Measurements from ENCODE around the gene CCDC138. TPM values are rescaled to one million over a fixed set of nuclear protein-coding genes. Genes with fewer than 3 reads are reported as not detected.
"Not testable (repeated sequence)": the region's sequence is repeated elsewhere in the genome, so short reads cannot be mapped to it uniquely, and the experiment has no call there.

Gene CCDC138, protein sequence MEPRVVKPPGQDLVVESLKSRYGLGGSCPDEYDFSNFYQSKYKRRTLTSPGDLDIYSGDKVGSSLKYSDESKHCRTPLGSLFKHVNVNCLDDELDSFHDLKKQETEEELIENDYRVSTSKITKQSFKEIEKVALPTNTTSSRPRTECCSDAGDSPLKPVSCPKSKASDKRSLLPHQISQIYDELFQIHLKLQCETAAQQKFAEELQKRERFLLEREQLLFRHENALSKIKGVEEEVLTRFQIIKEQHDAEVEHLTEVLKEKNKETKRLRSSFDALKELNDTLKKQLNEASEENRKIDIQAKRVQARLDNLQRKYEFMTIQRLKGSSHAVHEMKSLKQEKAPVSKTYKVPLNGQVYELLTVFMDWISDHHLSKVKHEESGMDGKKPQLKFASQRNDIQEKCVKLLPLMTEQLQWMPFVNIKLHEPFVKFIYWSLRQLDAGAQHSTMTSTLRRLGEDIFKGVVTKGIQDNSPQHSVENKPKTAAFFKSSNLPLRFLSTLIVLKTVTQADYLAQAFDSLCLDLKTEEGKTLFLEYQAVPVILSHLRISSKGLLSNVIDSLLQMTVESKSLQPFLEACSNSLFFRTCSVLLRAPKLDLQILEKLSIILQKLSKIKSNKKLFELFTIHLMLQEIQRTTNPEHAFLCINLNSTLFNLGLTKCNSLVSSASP
- 2.9 TPM for total RNA-seq
- long read RNA-seq: 0 reads

DNA sequence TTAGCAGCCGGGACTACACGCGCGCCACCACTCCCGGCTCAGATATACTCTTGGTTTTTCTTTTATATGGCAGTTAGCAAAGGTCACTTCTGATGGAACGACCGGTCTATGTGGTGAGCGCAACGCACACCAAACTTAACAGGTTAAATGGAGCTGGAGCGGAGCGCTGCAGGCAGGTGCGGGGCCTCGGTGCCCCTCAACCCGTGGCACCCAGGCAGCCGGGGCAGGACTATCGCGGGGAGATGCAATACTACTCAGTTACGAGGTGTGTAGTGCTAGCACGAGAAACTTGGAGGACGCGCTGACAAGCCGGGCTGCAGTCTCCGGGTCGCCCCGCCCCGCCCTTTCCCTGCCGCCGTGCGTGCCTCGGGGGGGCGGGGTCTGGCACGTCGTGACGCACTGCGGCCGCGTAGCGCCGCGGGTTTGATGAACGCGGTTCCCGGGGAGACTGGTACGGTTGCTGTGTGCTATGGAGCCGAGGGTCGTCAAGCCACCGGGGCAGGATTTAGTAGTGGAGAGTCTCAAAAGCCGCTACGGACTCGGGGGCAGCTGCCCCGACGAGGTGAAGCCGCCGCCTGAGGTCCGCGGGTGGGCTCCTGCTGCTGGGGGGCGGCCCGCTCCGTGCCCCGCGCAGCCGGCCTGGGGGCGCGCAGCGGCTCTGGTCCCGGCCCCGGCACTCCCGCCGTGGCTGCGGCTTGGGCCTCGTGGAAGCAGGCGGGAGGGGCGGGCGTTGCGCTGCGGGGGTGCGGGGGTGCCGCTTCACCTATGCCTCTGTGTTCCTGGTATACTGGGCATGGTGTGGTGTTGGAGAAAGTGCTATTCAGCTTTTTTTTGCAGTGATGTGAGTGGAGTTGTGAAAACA lies at the start of gene CCDC138:
Gene CCDC138, plus strand, starts transcription at position 418 of the 862 bp plus-strand sequence. Its CDS starts 52 bp downstream, at position 470.
- intact Hi-C loops (cut with DNase I): no loop called here
- TF ChIP-seq, protein P1, sequence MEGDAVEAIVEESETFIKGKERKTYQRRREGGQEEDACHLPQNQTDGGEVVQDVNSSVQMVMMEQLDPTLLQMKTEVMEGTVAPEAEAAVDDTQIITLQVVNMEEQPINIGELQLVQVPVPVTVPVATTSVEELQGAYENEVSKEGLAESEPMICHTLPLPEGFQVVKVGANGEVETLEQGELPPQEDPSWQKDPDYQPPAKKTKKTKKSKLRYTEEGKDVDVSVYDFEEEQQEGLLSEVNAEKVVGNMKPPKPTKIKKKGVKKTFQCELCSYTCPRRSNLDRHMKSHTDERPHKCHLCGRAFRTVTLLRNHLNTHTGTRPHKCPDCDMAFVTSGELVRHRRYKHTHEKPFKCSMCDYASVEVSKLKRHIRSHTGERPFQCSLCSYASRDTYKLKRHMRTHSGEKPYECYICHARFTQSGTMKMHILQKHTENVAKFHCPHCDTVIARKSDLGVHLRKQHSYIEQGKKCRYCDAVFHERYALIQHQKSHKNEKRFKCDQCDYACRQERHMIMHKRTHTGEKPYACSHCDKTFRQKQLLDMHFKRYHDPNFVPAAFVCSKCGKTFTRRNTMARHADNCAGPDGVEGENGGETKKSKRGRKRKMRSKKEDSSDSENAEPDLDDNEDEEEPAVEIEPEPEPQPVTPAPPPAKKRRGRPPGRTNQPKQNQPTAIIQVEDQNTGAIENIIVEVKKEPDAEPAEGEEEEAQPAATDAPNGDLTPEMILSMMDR (IDR thresholded peaks at IDR 0.05): no peak

DNA sequence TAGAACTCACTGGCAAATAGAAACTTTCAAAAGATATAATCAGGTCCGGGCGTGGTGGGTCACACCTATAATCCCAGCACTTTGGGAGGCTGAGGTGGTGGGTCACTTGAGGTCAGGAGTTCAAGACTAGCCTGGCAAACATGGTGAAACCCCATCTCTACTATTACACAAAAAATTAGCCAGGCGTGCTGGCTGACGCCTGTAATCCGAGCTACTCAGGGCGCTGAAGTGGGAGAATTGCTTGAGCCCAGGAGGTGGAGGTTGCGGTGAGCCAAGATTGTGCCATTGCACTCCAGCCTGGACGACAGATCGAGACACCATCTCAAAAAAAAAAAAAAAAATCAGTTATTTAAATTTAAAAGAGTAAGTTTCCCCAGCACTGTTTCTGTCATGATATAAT lies 28.6 kb upstream of the CCDC138 start:
- H3K27ac ChIP-seq; ATAC-seq; H3K4me3 ChIP-seq; H3K27me3 ChIP-seq; intact Hi-C loops (cut with DNase I); H3K4me1 ChIP-seq; H3K9me3 ChIP-seq; DNase-seq: not testable (repeated sequence)
- H3K36me3 ChIP-seq: peaks cover 63% of the 10 kb centered on the region

More for the DNA sequence above, at the start of gene CCDC138:
- Histone ChIP-seq H3K4me1 (peaks cover 3% of the 10 kb centered on the region), H3K36me3 (peaks cover 30% of the 10 kb centered on the region), H3K9me3 (no peaks in the 10 kb centered on the region), H3K27me3 (no peaks in the 10 kb centered on the region), H3K27ac (peak within 1 kb of the TSS; percentile 58), H3K4me3 (peak within 1 kb of the TSS; percentile 65)
- peak; percentile 100 for ATAC-seq
- peak; percentile 95 for DNase-seq

DNA sequence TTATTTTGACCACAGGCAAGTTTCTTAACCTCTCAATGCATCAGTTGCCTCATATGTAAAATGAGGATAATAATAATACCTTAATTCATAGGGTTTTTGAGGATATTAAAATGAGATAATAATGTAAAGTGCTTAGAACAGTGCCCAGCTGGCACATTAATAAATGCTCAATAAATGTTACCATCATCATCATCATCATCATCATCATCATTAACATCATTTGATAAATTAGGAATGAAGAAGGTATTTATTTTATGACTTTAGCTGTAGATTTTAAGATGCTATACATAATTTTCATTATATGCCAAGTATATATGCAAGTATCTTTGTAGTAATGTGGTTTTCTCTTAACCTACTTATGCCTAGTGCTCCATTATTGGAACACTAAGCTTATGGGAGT lies 24.0 kb upstream of the CCDC138 start:
- DNase-seq; H3K27me3 ChIP-seq; H3K4me3 ChIP-seq; H3K4me1 ChIP-seq; H3K9me3 ChIP-seq; ATAC-seq; H3K27ac ChIP-seq; intact Hi-C loops (cut with DNase I): not testable (repeated sequence)
- H3K36me3 ChIP-seq: peaks cover 53% of the 10 kb centered on the region

DNA sequence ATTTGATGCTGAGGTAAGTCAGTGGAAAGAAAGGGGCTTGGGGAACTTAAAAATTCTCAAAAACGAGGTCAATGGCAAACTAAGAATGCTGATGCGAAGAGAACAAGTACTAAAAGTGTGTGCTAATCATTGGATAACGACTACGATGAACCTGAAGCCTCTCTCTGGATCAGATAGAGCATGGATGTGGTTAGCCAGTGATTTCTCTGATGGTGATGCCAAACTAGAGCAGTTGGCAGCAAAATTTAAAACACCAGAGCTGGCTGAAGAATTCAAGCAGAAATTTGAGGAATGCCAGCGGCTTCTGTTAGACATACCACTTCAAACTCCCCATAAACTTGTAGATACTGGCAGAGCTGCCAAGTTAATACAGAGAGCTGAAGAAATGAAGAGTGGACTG lies 19.9 kb upstream of the CCDC138 start:
- ATAC-seq; DNase-seq; H3K27me3 ChIP-seq; H3K27ac ChIP-seq; H3K4me1 ChIP-seq; H3K9me3 ChIP-seq; intact Hi-C loops (cut with DNase I); H3K4me3 ChIP-seq: not testable (repeated sequence)
- H3K36me3 ChIP-seq: peaks cover 52% of the 10 kb centered on the region

DNA sequence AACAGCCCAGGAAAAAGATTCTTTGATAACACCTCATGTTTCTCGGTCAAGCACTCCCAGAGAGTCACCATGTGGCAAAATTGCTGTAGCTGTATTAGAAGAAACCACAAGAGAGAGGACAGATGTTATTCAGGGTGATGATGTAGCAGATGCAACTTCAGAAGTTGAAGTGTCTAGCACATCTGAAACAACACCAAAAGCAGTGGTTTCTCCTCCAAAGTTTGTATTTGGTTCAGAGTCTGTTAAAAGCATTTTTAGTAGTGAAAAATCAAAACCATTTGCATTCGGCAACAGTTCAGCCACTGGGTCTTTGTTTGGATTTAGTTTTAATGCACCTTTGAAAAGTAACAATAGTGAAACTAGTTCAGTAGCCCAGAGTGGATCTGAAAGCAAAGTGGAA lies 18.7 kb upstream of the CCDC138 start:
- H3K27me3 ChIP-seq; H3K27ac ChIP-seq; H3K9me3 ChIP-seq; ATAC-seq; H3K4me1 ChIP-seq; intact Hi-C loops (cut with DNase I); DNase-seq; H3K4me3 ChIP-seq: not testable (repeated sequence)
- H3K36me3 ChIP-seq: peaks cover 61% of the 10 kb centered on the region

DNA sequence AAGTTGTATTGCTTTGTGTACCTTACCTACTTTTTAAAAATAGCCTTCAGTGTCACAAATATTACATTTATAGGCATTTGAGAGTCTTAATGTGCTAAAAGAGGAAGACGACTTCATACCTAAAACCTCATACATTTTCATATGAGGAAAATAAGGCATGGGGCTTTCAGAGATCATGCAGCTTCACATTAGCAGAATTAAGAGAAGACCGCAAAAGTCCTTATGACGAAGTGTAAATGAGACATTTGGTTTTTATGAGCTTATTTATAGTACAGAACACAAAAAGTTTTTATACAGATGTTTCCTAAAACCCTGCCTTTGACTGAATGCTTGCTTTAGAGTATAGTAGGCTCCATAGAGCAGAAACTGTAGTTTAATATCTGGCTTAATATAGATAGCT lies 10.1 kb upstream of the CCDC138 start:
- DNase-seq: no peak
- no peak for ATAC-seq
- no peaks in the 10 kb centered on the region for H3K9me3 ChIP-seq
- no peak overlapping the region for H3K4me3 ChIP-seq
- H3K27ac ChIP-seq: no peak overlapping the region
- H3K27me3 ChIP-seq: no peaks in the 10 kb centered on the region
- H3K4me1 ChIP-seq: no peaks in the 10 kb centered on the region
- TF ChIP-seq, protein P1 (IDR thresholded peaks at IDR 0.05): no peak
- intact Hi-C loops (cut with DNase I): no loop called here
- H3K36me3 ChIP-seq: peaks cover 93% of the 10 kb centered on the region

DNA sequence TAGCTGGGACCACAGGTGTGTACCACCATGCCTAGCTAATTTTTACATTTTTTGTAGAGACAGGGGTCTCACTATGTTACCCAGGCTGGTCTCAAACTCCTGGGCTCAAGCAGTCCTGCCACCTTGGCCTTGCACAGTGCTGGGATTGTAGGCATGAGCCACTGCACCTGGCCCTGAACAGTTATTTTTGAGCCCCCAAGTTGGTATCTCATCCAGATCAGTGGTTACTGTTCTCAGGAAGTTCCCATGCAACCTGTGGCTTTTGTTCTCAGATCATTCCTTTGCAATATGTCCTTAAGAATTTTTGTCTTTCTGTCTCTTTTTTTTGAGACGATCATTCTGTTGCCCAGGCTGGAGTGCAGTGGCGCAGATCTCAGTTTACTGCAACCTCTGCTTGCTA lies 7.7 kb upstream of the CCDC138 start:
- no peak for ATAC-seq
- Histone ChIP-seq H3K9me3 (no peaks in the 10 kb centered on the region), H3K4me3 (no peak overlapping the region), H3K36me3 (peaks cover 93% of the 10 kb centered on the region), H3K4me1 (no peaks in the 10 kb centered on the region), H3K27ac (no peak overlapping the region), H3K27me3 (no peaks in the 10 kb centered on the region)
- intact Hi-C loops (cut with DNase I): no loop called here
- no peak for DNase-seq
- TF ChIP-seq, protein P1 (IDR thresholded peaks at IDR 0.05): no peak

All from upper lobe of right lung (tissue), 1 donor.